Heart left ventricle (tissue), 16 donors: ENCODE measurements around the gene SDR39U1. TPM values are rescaled to one million over a fixed set of nuclear protein-coding genes. Genes with fewer than 3 reads are reported as not detected.

Source experiments
- ATAC-seq, 4 donors: fragments of 200-7000 bp; cut with Tn5 transposase; one replicate each; pipeline ENCODE4 v1.9.1; 2020 to 2022; ENCODE audit warnings: moderate library complexity in 4 of 4, mild to moderate bottlenecking in 3 of 4, moderate number of reproducible peaks in 1 of 4
- DNase-seq, 5 donors: peaks; one replicate each; pipeline ENCODE4 v3.0.0-alpha.2; 2020
- H3K27ac ChIP-seq, 12 donors: fragments of 200-600 bp; sonication (generic) in 4 of 12; one replicate each; pipeline versions ENCODE4 v1.5.0 to v1.8.0; 2016 to 2022; ENCODE audit warnings: mild to moderate bottlenecking in 2 of 12
- H3K27me3 ChIP-seq, 9 donors: fragments of 200-600 bp; sonication (generic) in 2 of 9; one replicate each; pipeline versions ENCODE4 v1.5.1 to v1.8.0; 2016 to 2022; ENCODE audit warnings: mild to moderate bottlenecking in 3 of 9
- H3K36me3 ChIP-seq, 9 donors: fragments of 200-600 bp; sonication (generic) in 2 of 9; one replicate each; pipeline versions ENCODE4 v1.5.0 to v1.8.0; 2018 to 2022; ENCODE audit warnings: mild to moderate bottlenecking in 2 of 9
- H3K4me1 ChIP-seq, 12 donors: fragments of 200-600 bp; sonication (generic) in 4 of 12; one replicate each; pipeline versions ENCODE4 v1.5.0 to v1.8.0; 2016 to 2022; ENCODE audit warnings: mild to moderate bottlenecking in 3 of 12
- H3K4me3 ChIP-seq, 12 donors: fragments of 200-600 bp; sonication (generic) in 4 of 12; one replicate each; pipeline versions ENCODE4 v1.5.0 to v1.8.0; 2017 to 2022; ENCODE audit warnings: mild to moderate bottlenecking in 9 of 12, moderate library complexity in 4 of 12
- H3K9me3 ChIP-seq, 12 donors: fragments of 200-600 bp; sonication (generic) in 4 of 12; one replicate each; pipeline versions ENCODE4 v1.5.0 to v1.8.0; 2016 to 2022; ENCODE audit warnings: mild to moderate bottlenecking in 1 of 12
- POLR2A ChIP-seq, 2 donors: fragments of 450-650 bp; IDR thresholded peaks; one replicate each; pipeline ENCODE4 v1.6.1; 2017; ENCODE audit warnings: antibody characterized with exemption in 2 of 2, mild to moderate bottlenecking in 2 of 2, moderate library complexity in 2 of 2
- WGBS, 4 donors: extraction: QIAGEN DNeasy Blood & Tissue Kit in 2 of 4; methylation state at CpG; one replicate each; pipeline versions ENCODE4 v1.1.5 to v1.1.7; 2013 to 2018; 5-methylcytosine and 5-hydroxymethylcytosine counted together
- intact Hi-C, 10 donors: fragments of 100-400 bp; cut with DNase I; formaldehyde crosslinking; loops; one replicate each; pipeline versions ENCODE4 v1.11.1 to v1.14.2; 2022
- polyA plus RNA-seq, 2 donors: library from polyadenylated mRNA; stranded (reverse); fragments of 200-250 nt; gene quantifications; one replicate each; pipeline ENCODE4 v1.2.3, GENCODE V29; 2013
- total RNA-seq, 9 donors: library from RNA; depleted of rRNA in 2 of 9; stranded (reverse); fragments of >200 nt in 2 of 9; fragmentation: NEBNext Ultra II Directional in 3 of 9; extraction: Animal tissue kit (Norgen Biotek cat#: 25700) in 3 of 9; gene quantifications; one replicate each; pipeline versions ENCODE4 v1.1.0 to v1.2.4, GENCODE V29; 2016 to 2023
- TF ChIP-seq, protein P1 (sequence below), 12 donors: fragments of 200-600 bp; sonication (generic) in 4 of 12; IDR thresholded peaks; one replicate each; pipeline versions ENCODE4 v1.5.0 to v1.8.0; 2018 to 2022; ENCODE audit warnings: antibody characterized with exemption in 12 of 12, mild to moderate bottlenecking in 5 of 12
- donor health status: ischemic (EF 13 %, LVEDD 7.1; RV severe dilation, severe dysfunction).
- donor health status: healthy with polysubstance abuse.
- donor health status: DM: no; HTN: yes; CAD: no.
- donor health status: DM: no; HTN: no; CAD: no.
- donor health status: ischemic (EF 25% LVEDD 6.9; RV normal size, moderate dysfunction).
- donor health status: ischemic (EF 25% LVEDD 5.7; RV mildly dilated, moderate dysfunction).
- donor health status: healthy.
- donor health status: DM: yes; HTN: yes; CAD: no.
- donor health status: ischemic (EF 35%, LVEDD 5.7; RV mildly dilated, moderate dysfunction).
- donor health status: nonischemic (EF 11% LVEDD 7.7; RV severe dilation, severe dysfunction).
- donor health status: DM: yes; HTN: yes; CAD: no.
- donor health status: PGD.
- donor health status: ischemic (EF 29% LVEDD 5.4; RV normal size, mild dysfunction).
- donor health status: nonischemic (EF 23%, LVEDD 6.1; RV moderate dilation, normal function).

The SDR39U1 gene
- total and polyA plus RNA-seq, 11 donors = 58.6 to 109 (median 63.7) TPM

DNA sequence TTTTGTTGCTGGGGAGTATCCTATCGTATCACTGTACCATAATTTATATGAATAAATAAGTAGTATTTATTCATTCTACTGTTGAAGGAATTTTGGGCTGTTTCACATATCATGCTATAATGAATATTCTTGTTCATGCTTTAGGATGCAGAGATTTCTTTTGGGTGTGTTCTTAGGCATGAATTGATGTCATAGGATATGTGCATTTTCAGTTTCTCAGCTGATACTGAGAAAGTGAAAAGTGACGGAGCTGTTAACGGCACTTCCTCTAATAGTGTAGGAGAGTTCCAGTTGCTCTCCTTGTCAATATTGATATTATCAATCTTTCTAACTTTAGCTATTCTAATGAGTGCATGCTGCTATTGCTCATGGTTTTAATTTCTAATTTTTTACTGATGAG, 23.2 kb upstream of the SDR39U1 start:
- intact Hi-C loops = no loop called here

DNA sequence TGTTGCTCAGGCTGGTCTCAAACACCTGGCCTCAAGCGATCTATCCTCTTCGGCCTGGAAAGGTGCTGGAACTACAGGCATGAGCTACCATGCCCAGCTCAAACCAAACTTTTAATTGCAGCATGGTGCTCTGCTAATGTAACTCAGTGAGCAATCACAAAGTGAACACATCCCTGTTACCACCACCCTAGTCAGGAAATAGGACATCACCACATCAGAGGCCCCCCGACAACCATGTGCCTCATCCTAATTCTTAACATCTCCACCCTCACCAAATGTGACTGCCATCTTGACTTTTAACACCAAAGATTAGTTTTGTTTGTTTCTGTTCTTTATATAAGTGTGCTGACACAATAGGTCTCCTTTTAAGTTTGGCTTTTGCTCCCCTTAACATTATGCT, 22.8 kb upstream of the SDR39U1 start:
- 92 to 96% (median 95%) methylated on average over 3 of the region's 3 CpGs for WGBS, 4 donors
- no peak for DNase-seq
- Histone ChIP-seq H3K27ac (no peak overlapping the region), H3K4me1 (no peaks in the 10 kb centered on the region), H3K9me3 (no peaks in the 10 kb centered on the region), H3K27me3 (no peaks in the 10 kb centered on the region), H3K36me3 (no peaks in the 10 kb centered on the region), H3K4me3 (no peak overlapping the region)
- intact Hi-C loops = no loop called here
- TF ChIP-seq, protein P1, sequence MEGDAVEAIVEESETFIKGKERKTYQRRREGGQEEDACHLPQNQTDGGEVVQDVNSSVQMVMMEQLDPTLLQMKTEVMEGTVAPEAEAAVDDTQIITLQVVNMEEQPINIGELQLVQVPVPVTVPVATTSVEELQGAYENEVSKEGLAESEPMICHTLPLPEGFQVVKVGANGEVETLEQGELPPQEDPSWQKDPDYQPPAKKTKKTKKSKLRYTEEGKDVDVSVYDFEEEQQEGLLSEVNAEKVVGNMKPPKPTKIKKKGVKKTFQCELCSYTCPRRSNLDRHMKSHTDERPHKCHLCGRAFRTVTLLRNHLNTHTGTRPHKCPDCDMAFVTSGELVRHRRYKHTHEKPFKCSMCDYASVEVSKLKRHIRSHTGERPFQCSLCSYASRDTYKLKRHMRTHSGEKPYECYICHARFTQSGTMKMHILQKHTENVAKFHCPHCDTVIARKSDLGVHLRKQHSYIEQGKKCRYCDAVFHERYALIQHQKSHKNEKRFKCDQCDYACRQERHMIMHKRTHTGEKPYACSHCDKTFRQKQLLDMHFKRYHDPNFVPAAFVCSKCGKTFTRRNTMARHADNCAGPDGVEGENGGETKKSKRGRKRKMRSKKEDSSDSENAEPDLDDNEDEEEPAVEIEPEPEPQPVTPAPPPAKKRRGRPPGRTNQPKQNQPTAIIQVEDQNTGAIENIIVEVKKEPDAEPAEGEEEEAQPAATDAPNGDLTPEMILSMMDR (IDR thresholded peaks at IDR 0.05) = no peak
- no peak for TF ChIP-seq POLR2A (IDR thresholded peaks at IDR 0.05)
- ATAC-seq = no peak

More for the DNA sequence above, 23.2 kb upstream of the SDR39U1 start:
- H3K9me3 ChIP-seq = no peaks in the 10 kb centered on the region
- H3K27me3 ChIP-seq = no peaks in the 10 kb centered on the region
- no peak for ATAC-seq
- no peak for DNase-seq
- H3K4me3 ChIP-seq = no peak overlapping the region
- TF ChIP-seq, protein P1 (IDR thresholded peaks at IDR 0.05) = no peak
- TF ChIP-seq POLR2A (IDR thresholded peaks at IDR 0.05) = no peak
- 88 to 93% (median 91%) methylated on average over 3 of the region's 3 CpGs for WGBS, 4 donors
- no peaks in the 10 kb centered on the region for H3K4me1 ChIP-seq
- H3K36me3 ChIP-seq = no peaks in the 10 kb centered on the region
- H3K27ac ChIP-seq = no peak overlapping the region

DNA sequence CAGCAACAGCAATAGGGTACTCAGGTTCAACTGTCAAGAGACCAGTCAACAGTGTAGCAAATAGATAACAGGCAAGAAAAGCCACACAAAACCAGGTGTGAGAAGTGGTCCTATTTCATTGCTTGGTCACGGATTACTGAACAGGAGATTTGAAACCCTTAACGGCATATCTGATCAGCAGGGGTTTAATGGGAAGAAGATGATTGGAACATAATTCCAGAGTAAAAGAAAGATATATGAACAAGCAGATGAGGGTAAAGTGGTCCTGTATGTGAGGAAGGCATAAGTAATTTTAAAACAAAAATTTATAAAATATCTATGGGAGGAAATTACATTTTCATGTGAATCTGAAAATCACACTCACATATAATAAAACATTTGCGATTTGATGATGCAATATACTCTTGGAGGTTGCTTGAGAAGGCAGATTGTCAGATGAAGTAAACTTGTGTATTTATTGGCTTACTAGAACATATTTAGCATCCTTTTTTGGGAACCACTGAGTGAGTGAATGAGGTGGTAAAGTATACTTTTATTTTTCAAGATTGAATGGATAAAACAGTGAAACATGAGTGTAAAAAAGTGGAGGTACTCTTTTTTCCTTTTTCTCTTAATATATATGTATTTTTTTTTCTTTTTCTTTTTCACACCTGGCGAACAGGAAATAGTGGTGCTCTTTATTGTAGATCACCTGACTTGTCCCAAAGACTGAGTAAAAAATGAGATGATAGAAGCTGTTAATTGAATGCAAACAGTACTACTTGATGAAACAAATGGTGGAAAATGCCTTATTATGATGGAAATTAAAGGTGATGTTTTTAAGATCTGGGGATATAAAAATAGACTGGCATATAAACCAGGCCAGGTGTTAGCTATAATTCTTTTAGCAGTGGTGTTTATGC, 21.6 kb upstream of the SDR39U1 start:
- no peak overlapping the region for H3K27ac ChIP-seq
- no peak for DNase-seq

More for the DNA sequence above, 21.6 kb upstream of the SDR39U1 start:
- WGBS, 4 donors = 63 to 78% (median 74%) methylated on average over 4 of the region's 4 CpGs
- H3K27me3 ChIP-seq = no peaks in the 10 kb centered on the region
- TF ChIP-seq, protein P1 (IDR thresholded peaks at IDR 0.05) = no peak
- TF ChIP-seq POLR2A (IDR thresholded peaks at IDR 0.05) = no peak
- no peak for ATAC-seq
- intact Hi-C loops = no loop called here
- no peaks in the 10 kb centered on the region for H3K9me3 ChIP-seq
- H3K4me3 ChIP-seq = no peak overlapping the region
- peaks cover 0 to 5% (median 0%) of the 10 kb centered on the region in 12 donors for H3K4me1 ChIP-seq
- H3K36me3 ChIP-seq = no peaks in the 10 kb centered on the region
